NCI-H1105 (cell line): Measurements from ENCODE around the gene IL1RAPL2.
"Not testable (repeated sequence)": the region's sequence is repeated elsewhere in the genome, so short reads cannot be mapped to it uniquely, and the experiment has no call there.

Source experiments
- DNase-seq: peaks from one replicate; lab custom pipeline; 2025; lab: John Stamatoyannopoulos, UW

The IL1RAPL2 gene

GRCh38 chrX:105173071-105173470, 607.1 kb downstream of the IL1RAPL2 start:
- no peak for DNase-seq

DNA sequence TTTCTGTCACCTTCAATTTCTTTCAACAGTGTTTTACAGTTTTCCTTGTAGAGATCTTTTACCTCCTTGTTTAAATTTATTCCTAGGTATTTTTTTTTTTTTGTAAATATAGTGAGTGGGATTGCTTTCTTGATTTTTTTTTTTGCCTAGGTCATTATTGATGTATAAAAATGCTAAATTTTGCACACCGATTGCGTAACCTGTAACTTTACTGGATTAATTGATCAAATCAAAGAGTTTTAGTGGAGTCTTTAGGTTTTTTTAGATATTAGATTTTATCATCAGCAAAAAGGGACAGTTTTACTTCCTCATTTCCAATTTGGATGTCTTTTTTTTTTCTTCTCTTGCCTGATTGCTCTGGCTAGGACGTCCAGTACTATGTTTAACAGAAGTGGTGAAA, 613.6 kb downstream of the IL1RAPL2 start:
- no peak for DNase-seq

- no peak for DNase-seq
Observed at GRCh38 chrX:105189093-105189492, 623.1 kb downstream of the IL1RAPL2 start.

DNA sequence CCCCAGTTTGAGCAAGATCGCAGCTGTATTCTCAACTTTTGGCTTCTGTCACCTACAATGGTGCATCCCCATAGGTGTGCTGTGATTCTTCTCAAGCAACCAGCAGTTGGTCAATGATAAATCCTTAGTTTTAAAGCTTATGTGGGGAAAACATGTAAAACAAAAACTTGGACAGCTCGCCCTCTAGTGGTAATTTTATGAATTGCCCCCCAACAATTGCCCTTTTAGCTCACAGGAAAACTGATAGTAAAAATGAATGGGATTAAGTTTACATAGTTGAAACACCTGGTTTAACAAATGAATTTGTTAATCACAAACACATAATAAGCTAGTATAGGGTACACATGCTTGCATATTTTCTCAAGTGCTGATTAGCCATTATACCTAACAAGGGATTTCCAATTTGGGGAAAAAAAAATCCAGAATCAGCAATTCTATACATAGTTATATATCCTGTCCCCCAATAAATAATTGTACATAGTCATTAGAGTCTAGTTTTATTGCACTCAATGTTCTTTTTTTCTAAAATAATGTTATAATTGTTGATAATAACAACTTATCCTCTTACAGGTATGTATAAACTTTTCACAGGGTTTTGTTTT, 624.4 kb downstream of the IL1RAPL2 start:
- DNase-seq, result peak; percentile 2

DNA sequence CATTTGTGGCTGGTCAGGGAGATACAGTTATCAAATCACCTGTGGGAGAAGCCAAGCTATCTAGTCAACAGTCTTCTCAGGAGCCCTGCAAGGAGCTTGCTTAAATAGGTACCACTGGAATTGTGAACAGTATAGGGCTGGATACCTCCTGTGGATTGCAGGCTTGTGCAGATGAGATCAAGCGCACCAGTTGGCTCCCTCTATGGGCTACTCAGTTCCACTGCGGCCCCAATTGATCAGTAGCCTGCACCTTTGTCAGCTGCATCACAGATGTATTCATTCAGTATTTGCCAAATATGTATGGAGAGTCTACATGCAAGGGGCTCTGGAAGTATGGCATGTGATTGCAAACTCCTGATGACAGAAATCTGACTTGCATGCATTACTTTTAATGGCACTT, 625.9 kb downstream of the IL1RAPL2 start:
- peak; percentile 5 for DNase-seq

DNA sequence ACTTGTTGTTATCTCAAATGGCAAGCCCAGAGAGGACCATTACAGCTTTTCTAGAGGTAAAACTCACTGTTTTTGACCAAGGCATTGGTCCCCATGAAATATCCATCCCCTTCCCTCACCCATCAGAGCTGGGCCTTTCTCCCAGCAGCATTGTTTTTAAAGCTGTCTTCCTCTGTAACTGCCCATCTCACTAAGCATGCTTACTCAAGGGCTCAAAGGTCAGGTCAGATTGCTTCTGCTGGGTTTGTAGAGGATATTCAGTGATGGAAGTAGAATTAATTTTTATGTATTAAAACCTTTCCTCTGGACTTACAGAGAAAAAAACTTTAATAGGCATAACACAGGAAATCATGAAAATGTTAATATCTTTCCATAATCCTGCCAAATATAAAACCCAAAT, 643.4 kb downstream of the IL1RAPL2 start:
- no peak for DNase-seq

- DNase-seq, result no peak
Observed at GRCh38 chrX:105210258-105210657, 644.3 kb downstream of the IL1RAPL2 start.

DNA sequence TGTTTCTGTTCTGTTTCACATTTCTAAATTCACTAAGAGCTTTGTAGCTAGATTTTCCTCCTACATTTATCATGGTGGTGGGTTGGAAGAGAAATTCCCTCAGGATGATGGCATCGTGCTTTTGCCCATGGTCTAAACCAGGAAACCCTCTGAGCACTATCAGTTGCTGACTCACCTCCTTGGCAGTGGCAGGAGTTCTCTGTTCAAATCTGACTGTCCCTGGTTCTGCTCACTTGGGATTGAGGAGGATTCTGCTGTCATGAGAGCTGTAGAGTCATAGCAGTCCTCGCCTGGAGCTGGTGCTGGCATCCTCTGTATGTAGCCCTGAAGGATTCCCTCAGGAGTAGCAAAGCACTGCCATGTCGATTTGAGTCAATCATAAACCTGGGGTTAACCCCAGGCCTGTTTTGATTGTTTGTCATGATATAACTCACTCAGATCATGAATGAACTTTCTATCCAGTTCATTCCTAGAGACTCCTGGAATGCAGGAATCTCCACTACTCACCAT, 645.1 kb downstream of the IL1RAPL2 start:
- DNase-seq, result no peak

DNA sequence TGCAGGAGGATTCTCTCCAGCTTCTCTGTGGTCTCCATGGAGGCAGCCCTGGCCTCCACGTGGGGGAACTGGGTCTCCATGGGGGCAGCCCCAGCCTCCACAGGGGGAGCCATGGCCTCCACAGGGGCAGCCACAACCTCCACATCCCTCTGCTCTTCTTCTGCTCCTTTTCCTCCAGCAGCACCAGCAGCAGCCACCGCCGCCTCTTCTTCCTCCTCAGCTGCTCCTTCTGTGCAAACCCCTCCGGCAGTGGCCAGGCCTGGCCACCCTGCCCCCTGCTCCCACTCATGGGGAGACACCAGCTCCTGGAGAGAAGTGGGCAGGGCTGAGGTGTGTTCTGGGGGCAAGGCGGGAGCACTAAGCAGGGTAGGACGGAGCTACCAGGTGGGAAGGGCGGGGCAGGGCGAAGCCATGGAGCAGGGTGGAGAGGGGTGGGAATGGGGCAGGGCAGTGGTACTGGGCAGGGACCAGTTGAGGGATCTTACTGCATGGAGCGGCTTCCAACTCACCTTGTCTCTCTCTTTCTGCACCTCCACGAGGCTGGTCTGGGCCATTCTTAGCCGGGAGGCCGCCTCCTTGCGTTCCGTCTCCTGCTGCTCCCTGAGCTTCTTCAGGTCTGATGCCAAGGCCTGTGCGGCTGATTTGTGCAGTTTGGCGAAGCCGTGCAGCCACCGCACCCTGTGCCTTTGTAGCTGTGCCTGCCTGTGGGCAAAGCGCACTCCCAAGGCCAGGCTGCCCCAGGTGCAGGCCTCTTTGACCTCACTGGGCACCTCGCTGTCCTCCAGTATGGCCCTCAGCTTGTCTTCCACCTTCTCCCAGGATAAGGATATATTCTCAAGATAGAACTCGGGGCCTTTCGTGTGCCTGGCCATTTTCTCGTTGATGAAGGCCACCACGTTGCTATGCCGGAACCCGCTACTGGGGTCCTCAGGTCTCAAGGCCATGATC, 653.7 kb downstream of the IL1RAPL2 start:
- no peak for DNase-seq

DNA sequence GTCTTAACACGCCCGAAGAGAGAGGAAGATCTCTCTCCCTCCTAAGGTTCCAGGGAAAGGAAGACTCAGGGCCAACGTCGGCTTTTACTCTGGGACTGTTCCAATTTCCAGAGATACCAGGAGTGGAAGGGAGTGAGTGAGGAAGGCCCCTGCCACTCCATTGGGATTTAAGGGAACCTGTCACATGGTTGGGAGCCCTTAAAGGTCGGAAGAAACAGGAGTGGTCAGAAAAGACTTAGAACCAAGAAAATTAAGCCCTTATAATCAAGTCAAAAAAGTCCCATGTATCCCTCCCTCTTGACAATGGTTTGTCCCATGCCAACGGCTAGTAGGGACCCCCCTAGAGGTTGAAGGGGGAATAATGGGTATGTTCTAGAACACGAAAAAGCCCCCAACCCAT, 654.6 kb downstream of the IL1RAPL2 start, which contains the start of gene TEX13A:
TSS of gene TEX13A (minus strand) at position 59 of the 400 bp plus-strand sequence. CDS start 297 bp downstream, outside the sequence.
- no peak for DNase-seq

GRCh38 chrX:105221374-105221773, 655.4 kb downstream of the IL1RAPL2 start:
- DNase-seq, result no peak

- DNase-seq, result no peak
Observed at GRCh38 chrX:105226499-105226898, 660.5 kb downstream of the IL1RAPL2 start.

DNA sequence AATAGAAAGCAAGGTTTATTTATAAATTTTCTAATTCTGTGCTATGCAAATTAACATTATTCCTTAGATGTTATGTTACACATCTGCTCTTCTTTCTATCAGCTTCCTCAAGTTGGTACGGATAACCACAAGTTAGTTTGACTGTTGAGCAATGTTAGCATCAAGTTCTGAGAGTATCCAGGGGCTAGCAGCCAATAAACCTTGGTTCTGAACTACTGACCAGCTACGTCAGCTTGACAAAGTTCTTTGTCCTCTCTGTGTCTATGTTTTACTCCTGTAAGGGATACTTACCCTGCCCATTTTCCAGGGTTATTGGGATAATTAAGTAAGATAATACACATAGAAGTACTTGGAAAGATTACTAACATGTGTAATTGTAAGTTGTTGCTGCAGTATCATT, 662.6 kb downstream of the IL1RAPL2 start:
- DNase-seq, result no peak

- no peak for DNase-seq
Observed at GRCh38 chrX:105229146-105229545, 663.1 kb downstream of the IL1RAPL2 start.

- not testable (repeated sequence) for DNase-seq
Observed at GRCh38 chrX:105237407-105237806, 671.4 kb downstream of the IL1RAPL2 start.

DNA sequence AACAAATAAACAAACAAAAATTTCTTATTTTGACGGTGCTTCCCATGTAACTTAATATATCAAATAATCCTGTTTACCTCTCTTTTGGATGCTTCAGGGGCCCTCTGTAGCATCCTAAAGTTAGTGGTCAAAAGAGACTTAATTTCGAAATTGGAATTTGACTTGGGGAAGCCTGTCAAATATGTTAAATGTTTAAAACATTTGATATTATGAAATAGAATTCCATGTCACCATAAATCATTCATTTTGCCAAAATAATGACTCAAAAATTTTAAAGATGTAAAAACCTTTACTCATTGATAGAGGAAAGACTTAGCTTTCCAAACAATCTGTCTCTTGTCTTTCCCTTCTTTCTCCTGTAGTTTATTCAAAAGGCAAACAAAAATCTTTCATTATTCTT, 675.1 kb downstream of the IL1RAPL2 start:
- DNase-seq, result no peak

GRCh38 chrX:105260291-105261043, 694.5 kb downstream of the IL1RAPL2 start:
- DNase-seq, result no peak

- DNase-seq, result no peak
Observed at GRCh38 chrX:105263171-105263570, 697.2 kb downstream of the IL1RAPL2 start.

DNA sequence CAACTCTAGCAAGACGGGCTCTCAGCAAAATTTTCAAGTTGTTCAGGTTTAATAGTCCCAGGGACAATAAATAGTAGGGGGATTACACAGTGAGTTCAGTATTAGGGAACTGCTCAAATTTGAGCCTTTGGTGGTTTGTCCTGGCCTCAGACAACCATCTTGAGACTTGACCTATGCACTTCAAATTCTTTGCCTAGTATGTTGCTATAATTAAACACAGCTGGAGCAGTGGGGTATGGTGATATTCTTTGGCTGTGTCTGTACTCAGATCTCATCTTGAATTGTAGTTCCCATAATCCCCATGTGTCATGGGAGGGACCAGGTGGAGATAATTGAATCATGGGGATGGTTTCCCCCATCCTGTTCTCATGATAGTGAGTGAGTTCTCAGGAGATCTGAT, 697.8 kb downstream of the IL1RAPL2 start:
- no peak for DNase-seq

GRCh38 chrX:105265093-105265492, 699.1 kb downstream of the IL1RAPL2 start:
- no peak for DNase-seq

GRCh38 chrX:105266456-105266855, 700.5 kb downstream of the IL1RAPL2 start:
- no peak for DNase-seq

DNA sequence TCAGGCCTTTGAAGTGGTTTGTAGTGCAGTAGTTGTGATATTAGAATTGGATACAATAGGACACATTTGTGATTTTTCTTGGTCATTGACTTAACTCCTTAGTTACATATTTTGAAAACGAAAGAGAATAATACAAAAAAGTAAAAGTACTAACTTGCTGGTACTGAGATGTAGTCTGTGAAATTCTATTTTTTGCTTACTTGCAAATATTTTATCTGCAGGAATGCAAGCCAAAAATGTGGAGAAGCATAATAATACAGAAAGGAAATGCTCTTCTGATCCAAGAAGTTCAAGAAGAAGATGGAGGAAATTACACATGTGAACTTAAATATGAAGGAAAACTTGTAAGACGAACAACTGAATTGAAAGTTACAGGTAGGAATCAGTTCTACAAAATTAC, 701.2 kb downstream of the IL1RAPL2 start:
- no peak for DNase-seq
